ENCODE measurements around the gene KCTD20.
A peak's percentile ranks its signal among the peaks of the same experiment; 100 is the strongest.

The KCTD20 gene

DNA sequence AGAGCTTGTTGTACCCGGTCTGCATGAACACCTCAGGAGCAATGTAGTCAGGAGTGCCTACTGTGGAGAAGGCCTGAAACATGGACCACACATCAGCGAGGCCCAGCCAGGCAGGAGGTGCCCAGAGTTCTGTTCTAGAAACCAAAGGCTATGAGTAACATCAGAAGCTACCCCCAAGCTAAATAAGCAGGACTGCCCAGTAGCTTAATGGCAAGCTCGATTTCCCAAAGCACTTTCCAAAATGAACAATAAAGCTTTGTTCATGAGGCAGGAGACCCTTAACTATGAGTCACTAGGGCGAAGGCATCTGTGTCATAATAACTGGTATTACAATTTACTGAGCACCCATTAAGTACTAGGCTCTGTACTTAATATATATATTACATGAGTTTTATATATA lies 57.1 kb downstream of the KCTD20 start:
- no peak for DNase-seq

DNA sequence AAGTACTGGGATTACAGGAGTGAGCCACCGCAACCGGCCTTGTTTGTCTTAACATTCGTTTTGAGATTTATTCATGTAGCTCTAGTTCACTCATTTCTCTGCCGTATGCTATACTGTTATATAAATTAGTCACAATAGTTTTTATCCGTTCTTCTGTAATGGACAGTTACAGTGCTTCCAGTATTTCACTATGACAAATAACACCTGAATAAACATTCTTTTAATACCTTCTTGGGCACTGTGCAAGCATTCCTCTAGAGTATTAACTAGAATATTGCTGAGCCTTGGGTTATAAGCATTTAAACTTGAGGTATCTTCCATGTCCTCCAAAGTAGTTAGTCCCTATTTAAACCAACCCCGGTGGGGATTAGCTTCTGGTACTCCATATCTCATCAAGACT lies 58.9 kb downstream of the KCTD20 start:
- no peak for DNase-seq

DNA sequence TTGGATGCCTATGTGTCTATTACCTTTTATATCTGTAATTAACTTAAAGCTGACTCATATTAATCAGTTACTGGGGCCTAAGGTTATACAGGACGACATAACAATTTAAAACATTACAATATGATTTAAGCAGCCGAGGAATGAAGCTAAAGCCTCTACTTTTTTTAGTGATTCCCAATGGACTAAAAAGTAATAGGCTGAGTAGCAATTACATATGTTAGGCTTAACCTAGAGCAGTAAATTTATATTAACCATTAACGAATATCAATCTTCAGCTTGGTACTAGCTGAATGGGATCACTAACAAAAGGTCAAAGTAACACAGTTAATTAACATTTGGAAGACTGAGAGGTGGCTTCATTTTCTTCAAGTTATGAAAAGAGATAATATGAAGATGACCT lies 61.4 kb downstream of the KCTD20 start:
- no peak for DNase-seq

DNA sequence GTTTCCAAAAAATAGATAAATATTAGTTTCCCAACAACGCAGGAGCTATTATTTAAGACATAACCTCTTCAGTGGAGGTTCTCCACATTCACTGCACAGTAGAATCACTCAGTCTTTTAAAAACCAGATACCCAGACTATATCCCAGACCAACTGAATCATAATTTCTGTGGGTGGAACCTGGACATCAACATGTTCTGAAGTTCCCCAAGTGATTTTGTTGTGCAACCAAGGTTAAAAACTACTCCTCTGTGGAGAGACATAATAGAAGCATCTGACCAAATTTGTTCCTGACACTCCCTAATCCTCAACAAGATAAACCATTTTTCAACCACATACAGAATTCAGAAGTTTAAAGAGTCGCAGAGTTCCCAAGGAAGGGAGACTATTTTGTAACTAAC lies 62.2 kb downstream of the KCTD20 start:
- no peak for DNase-seq

GRCh38 chr6:36505744-36506534 lies 63.1 kb downstream of the KCTD20 start:
- no peak for DNase-seq

GRCh38 chr6:36506611-36507010 lies 63.8 kb downstream of the KCTD20 start:
- no peak for DNase-seq

DNA sequence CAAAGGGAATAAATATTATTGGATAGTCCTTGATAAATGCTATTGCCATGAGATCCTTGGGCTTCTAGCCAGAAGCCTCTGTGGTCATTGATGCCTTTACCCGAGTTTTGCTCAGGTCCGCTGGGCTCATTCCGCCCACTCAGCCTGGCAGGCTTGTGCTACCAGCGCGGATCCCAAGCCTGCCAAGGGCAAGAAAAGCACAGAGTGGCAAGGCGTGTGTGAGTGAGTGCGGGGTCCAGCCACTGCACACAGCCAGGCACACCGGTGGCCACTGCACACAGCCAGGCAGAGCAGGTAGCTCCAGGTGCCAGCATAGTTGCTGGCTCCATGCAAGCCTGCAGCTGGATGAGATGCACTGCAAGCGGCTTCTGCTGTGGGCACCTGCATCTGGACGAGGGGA lies 65.7 kb downstream of the KCTD20 start:
- no peak for DNase-seq

DNA sequence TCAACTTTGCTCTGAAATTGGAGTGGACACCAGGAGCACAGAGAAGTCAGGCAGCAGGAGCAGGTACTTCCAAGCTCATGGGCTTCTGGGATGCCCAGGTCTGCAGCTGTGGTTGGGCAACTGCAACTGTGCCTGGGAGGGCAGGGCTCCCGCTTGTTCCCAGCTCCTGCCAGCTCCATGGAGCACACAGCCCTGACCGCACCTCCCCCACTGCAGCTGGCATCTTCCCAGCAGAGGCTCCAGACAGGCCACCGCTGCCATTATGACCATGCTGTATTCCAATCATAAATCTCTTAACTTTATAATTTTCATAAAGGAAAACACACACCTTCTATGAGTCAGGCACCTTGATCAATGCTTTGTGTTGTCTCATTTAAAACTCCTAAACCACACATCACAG lies 67.6 kb downstream of the KCTD20 start:
- no peak for DNase-seq

DNA sequence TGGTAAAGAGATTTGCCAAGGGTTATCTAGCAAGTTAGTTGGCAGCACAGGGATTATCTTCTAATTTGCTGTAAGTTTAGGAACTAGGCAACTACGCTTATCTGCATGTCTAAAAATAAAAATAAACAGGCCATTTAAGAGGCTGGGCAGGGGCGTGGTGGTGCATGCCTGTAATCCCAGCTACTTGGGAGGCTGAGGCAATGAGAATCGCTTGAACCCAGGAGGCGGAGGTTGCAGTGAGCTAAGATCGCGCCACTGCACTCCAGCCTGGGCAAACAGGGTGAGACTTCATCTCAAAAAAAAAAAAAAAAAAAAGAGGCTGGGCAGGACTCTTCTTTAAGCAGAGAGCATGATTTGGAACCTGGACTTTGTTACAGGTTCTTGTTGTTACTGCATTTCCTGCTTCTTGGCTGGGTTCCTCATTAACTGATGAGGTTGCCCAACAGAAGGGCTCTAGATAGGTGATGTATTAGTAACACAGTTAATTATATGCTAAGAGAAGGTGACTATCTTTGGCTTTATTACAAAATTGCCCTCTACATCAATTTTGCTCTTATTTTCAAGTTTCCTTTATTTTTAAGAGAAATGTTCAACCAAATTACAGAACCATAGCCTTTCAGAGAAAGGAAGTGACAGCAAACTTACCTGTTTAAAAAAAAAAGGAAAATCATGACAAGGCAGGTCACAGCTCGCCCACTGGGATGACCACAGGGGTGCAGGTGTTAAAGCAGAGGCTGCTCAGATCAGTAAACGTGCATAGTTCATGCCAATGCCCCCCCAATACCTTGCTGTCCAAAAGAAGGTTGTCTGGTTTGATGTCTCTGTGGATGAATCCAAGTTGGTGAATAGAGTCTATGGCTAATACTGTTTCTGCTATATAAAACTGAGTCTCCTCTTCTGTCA lies 72.0 kb downstream of the KCTD20 start:
- no peak for DNase-seq

DNA sequence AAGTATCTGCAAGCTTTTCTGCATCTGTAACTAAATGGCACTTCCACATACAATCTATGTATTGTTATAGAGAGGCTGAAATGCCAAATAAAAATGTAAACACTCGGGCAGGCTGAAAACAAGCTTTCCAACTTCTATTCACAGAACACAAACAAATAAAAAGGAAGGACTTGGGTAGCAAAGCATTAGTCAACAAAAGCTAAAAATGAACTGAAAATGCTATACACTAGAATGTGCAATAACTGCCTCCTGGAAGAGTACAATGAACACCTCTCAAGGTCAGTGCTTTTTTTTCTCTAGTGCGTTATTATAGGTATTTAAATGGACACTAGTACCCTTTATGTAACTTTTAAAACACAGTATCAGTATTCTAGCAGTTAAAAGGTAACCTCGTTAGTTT lies 73.0 kb downstream of the KCTD20 start:
- DNase-seq = no peak

DNA sequence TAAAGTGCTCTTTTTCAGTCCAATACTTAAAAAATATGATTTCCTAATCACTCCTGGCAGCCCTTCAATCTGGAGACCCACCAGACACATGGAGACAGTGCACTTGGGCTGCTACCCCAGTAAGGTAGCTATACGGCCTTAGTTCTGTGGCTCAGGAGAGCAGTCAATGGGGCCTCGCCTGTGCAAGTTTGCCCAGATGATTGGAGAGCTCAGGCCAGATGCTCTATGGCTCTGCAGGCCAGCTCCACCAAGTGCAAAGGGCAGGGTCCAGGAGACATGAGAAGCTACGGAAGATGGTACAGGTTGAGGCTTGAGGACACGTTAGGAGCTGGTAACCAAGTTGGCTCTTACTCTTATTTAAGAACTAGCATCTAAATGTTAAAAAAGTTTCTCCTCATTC lies 73.8 kb downstream of the KCTD20 start:
- DNase-seq = no peak

- DNase-seq = no peak
These were observed 74.2 kb downstream of the KCTD20 start for GRCh38 chr6:36516988-36517387.

DNA sequence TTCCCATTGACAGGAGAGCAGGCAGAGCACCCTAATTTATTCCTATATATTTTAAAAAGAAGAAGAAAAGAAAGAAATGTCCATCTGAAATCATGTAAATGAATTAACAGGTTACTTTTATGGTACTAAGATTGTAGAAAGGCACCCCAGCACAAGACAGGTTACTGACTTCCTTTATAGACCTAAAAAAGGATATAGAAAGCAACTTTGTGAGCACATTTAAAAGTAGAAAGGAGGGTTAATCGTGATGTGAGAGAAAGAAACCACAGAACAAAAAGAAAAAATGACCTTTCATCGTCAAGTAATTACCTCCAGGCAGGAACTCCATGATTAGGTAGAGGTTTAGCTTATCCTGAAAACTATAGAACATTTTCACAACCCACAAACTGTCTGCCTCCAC lies 74.6 kb downstream of the KCTD20 start:
- DNase-seq = no peak

- DNase-seq = peak; percentile 91
These were observed 76.6 kb downstream of the KCTD20 start for GRCh38 chr6:36519352-36519751.

DNA sequence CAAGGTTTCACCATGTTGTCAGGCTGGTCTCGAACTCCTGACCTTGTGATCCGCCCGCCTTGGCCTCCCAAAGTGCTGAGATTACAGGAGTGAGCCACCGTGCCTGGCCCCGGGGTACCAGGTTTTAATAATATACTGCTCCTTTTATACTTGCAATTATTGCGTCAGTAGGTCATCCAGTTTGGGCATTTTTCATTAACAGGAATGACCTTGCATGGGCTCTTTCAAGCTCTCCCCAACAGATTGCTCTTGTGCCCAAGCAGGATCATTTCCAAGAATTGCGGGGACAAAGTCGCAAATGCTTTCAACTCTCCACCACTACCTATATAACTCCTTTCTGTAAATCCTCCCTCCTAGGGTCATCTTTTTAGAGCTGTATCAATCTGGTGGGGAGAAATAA lies 80.7 kb downstream of the KCTD20 start:
- DNase-seq = no peak

DNA sequence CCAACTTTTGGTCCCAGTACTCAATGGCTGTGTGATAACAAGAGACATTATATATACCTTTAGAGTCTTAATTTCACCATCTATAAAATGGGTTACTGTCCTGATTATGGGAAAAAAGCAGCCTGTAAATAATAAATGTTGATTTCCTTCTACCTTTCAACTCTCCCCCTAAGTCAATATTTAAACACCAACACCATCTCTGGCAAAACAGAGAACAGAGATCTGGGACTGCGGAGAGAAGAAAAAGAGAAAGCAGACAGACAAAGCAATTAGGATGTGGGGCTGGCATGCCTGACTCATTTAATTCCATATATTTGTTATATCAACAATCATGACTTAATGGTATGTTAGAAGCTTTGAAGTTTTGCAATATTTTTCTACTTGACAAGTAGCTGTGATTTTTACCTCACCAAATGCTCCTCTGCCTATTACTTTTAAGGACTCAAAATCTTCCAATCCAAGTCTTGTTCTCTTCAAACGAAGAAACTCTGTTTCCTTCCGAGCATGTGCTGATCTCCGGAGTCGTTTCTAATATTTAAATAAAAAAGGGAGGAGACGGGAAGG lies 81.2 kb downstream of the KCTD20 start:
- no peak for DNase-seq

DNA sequence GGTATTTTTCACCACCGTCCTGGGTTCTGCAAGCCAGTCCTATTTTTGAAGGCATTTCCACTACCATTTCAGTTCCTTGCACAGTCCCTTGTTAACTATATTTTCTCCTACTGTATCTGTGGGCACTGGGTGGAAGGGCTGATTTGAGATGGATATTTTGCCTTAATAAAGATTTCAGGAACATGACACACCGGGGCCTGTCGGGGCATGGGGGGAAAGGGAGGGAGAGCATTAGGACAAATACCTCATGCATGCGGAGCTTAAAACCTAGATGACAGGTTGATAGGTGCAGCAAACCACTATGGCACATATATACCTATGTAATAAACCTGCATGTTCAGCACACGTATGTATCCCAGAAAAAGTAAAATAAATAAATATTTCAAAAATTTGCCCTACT lies 82.1 kb downstream of the KCTD20 start:
- no peak for DNase-seq

- no peak for DNase-seq
These were observed 82.5 kb downstream of the KCTD20 start for GRCh38 chr6:36525346-36525745.

DNA sequence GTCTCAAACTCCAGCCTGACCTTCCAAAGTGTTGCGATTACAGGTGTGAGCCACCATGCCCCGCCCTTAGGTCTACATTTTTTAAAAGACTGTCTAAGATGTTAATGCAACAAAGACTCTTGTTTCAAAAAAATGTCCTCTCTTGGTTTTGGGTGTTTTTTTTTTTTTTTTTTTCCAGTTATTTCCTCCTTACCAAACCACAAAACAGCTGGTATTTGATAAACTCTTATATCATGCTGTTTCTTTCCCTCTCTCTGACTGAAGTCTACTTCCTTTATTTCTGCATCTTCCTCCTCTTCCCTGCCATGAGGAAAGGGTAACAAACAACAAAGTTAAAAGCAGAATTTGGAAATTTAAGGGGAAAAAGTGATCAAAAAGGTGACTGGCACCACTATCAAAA lies 83.3 kb downstream of the KCTD20 start:
- DNase-seq = no peak

- DNase-seq = no peak
These were observed 90.5 kb downstream of the KCTD20 start for GRCh38 chr6:36533321-36533720.

DNA sequence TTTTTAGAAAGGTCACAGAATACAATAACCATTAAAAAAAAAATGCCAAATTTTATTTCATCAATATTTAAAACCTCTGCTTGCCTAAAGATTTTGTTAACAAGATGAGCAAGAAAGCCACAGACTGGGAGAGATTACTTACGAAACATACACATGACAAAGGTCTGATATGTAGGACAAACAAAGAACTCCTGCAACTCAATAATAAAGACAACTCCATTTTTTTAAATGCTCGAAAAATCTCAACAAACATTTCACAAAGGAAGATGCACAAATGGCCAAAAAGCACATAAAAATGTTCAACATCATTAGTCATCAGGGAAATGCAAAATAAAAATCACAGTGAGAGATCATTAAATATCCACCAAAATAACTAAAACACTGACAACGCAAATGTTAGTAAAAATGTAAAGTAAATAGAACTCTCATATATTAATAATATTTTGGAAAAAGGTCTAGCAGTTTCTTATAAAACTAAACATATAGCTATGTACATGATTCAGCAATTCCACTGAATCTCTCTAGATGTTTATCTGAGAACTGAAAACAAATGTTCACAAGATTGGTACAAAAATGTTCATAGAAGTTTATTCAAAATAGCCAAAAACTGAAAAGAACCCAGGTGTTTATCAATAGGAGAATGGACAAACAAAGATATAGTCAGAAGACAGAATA lies 94.2 kb downstream of the KCTD20 start:
- no peak for DNase-seq

- DNase-seq = no peak
These were observed 97.2 kb downstream of the KCTD20 start for GRCh38 chr6:36539814-36540568.

Data from NCI-H510A treated with DMSO at 0.1 percent for 48 hours (cell line).